SHP77 (cell line): ENCODE data around the gene EML6.

ENCODE experiments used
- DNase-seq, 2 experiments: peaks; one replicate each; lab custom pipeline; 2025; lab: John Stamatoyannopoulos, UW

The EML6 gene

DNA sequence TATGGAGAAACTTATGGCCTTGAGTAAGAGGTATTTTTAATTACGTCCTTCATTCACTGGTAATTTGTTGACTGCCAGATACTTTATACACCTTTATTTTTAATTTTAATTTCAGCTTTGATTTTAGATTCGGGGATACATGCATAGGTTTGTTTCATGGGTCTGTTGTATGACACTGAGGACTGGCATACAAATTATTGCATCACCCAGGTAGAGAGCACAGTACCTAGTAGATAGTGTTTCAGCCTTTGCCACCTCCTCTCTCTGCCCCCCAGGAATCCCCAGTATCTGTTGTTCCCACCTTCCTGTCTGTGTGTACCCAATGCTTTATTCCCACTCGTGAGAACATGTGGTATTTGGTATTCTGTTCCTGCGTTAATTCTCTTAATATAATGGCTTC lies 188.8 kb downstream of the EML6 start:
- DNase-seq, result no peak

GRCh38 chr2:54912893-54913292 lies 189.4 kb downstream of the EML6 start:
- no peak for DNase-seq

GRCh38 chr2:54914637-54915036 lies 191.2 kb downstream of the EML6 start:
- no peak for DNase-seq

- DNase-seq, result no peak
Observed at GRCh38 chr2:54915101-54915500, 191.6 kb downstream of the EML6 start.

GRCh38 chr2:54916637-54917036 lies 193.2 kb downstream of the EML6 start:
- no peak for DNase-seq

DNA sequence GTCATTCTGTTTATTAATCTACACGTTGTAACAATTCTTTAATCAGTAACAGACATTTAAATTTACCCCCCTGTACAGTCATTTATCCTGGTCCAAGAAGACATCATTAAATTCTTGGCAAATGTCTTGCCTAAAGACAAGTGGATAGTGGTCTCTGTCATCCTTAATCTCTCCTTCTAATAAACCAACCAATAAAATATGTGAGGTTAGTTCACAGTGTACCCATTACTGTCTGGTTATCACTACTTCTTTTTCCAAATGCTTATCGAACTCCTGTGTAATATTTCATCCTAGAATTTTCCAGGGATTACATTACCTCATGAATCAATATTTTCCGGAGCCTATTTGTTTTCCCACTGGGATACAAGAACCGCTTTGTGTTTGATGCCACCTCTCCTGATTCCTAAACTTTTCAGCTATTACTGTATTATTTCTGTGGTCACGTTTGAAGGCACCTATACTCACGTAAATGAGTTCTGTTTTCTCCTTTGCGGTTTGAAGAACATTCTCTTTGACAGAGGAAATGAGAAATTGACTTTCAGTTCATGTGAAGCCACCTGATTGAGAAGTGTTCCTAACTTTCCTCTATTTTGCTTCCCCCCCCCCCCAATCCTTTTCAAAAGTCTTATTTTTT lies 195.3 kb downstream of the EML6 start:
- no peak for DNase-seq

GRCh38 chr2:54920660-54921059 lies 197.2 kb downstream of the EML6 start:
- DNase-seq, result no peak

GRCh38 chr2:54924121-54924520 lies 200.7 kb downstream of the EML6 start:
- DNase-seq, result no peak

DNA sequence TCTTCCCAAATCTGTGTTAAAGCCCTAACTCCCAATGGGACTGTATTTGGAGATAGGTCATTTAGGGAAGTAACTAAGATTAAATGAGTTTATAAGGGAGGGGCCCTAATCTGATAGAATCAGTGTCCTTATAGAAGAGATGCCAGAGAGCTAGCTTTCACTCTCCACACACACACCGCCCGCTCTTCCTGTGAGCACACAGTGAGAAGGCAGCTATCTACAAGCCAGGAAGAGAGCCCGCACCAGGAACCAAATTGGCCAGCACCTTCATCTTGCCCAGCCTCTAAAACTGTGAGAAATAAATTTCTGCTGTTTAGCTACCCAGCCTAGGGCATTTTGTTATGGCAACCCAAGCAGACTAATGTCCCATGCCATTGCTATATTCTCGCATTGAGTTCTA lies 201.6 kb downstream of the EML6 start:
- DNase-seq, result no peak

- DNase-seq, result no peak
Observed at GRCh38 chr2:54927085-54927750, 203.8 kb downstream of the EML6 start.

GRCh38 chr2:54927751-54928615 lies 204.5 kb downstream of the EML6 start:
- DNase-seq, result no peak

DNA sequence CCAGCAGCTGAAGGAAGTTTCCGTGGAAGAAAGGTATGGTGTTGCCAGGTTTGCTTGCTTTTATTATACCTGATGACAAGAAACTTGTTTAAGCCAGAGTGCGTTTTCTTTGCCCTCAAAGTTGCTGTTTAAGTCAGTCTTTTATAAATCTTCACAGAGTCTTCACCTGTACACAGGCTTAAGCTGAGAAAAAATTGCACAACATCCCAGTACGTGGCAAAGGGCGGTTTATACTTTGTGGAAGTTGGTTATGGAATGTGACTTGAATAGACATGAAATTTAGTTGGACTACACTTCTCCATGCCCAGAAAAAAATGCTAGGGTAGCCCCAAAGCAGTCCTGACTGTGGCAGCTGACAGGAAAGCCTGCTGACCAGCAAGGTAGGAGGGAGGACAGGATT lies 205.3 kb downstream of the EML6 start:
- no peak for DNase-seq

DNA sequence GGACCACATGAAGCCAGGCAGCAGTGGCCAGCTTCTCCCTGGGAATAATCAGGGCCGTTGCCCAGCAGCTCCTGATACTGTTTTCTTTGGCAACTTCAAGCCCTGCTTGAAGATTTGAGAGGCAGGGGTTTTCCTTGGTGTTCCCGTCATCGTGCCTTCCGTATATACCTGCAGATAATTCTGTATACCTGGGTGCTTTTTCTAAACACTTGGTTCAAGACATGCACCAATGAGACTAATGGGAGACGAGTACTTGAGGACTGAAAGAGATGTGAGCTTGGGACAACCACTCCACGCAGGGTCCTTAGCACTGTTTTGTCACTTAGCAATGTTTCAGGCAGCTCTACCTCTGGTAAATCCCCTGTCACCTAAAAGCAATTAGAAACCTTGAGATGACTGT lies 208.0 kb downstream of the EML6 start:
- no peak for DNase-seq

- no peak for DNase-seq
Observed at GRCh38 chr2:54935389-54935788, 211.9 kb downstream of the EML6 start.

DNA sequence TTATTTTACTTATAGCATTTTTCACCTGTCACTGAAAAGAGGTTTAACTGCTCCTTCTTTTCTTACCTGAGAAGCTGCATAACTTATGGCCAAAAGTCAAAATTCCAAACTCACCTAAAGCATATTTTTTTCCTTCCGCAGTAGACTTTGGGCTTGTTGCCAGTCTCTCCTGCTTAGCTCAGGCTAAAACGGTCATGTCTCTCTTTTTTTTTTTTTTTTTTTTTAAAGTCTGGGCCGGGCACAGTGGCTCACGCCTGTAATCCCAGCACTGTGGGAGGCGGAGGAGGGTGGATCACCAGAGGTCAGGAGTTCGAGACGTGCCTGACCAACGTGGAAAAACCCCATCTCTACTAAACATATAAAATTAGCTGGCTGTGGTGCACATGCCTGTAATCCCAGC lies 213.3 kb downstream of the EML6 start:
- DNase-seq, result no peak

- DNase-seq, result no peak
Observed at GRCh38 chr2:54939446-54940118, 216.1 kb downstream of the EML6 start.

DNA sequence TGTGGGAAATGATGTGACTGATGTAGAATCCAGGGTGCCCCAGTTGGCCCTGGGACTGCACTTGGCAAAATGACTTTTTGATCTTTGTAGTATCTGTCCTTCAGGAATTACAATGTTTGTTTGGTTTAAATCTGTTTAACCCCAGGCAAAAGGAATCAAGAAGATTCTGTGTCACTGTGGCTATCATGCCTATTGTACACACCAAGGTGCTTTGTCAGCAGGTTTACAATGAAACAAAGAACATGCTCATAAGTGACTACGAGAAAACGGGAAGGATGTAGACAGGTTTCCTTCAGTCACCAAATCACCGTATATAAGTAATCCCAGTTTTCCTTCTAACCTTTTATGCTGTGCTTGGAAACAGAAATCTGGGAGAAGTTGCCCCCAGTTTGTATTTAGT lies 217.3 kb downstream of the EML6 start:
- no peak for DNase-seq

DNA sequence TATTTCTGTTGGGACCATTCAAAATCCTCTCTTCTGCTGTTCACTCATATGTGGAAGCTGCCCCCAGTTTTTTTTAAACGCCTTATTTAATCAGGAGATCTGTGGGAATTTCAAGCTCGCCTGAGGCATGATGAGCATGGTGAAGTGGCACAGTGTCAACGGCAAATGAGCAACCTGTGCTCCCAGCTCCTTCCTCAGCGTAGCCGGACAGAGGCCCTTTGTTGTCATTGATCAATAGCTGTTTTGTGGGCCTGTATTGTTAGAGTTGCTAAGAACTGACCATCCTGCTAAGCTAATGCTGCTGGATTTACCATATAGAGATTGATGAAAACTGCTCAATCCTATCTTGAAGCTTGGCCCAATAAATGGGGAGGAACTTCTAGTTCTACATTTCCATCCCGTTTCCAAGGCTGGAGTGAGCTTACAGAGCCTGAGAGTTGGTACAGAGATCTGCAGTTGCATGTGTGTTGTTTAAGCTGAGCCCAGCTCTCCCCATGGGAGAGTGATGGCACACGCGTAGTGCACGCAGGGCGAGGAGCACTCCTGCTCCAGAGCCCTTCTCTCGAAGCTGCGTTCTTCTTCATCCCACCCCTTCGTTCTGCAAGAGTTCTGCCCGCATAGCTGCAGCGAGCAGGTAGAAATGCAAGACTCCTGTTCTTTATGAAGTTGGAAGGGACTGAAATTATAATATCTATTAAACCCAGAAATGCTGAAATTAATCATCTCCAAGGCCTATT lies 218.0 kb downstream of the EML6 start:
- DNase-seq, result no peak

DNA sequence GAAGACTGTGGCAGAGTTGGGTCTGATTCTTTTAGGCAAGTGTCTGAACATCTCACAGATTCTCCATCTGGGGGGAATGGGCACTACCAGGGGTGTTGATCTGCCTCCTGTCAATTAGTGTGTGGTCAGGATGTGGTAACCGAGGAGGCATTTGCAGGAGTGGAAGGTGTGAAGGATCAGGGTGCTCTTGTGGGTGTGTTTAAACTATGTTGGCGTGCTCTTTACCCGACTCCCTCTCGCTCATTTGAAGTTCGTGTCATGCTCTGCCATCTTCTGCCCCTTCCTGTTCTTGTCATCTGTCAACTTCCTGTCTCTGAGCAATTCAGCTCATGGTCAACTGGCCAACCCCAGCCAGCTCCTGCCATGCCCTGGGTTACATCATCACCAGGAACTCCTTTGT lies 218.9 kb downstream of the EML6 start:
- no peak for DNase-seq

DNA sequence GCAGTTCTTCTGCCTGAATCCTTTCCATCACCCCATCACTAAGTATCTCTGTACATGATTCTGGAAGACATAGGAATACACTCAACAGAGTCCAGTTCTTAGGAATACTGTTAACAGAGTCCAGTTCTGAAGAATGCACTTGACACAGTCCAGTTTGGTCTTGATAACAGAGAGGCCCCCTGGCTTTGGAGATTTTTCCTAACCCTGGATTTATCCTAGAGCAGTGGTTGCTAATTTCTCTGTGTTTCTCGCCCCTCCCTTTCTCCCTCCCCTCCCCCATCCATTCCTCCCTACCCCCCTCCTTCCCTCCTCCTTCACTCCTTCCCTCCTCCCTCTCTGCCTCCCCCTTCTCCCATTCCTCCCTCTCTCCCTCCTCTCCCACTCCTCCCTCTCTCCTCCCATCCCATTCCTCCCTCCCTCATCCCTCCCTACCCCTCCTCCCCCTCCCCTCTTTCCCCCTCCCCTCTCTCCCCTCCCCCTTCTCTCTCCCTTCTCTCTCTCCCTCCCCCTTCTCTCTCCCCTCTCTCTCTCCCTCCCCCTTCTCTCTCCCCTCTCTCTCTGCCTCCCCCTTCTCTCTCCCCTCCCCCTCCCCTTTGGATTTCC lies 221.4 kb downstream of the EML6 start:
- no peak for DNase-seq
